H9 (cell line): Measurements from ENCODE around the gene AFF1. TPM values are rescaled to one million over a fixed set of nuclear protein-coding genes. Genes with fewer than 3 reads are reported as not detected.
A peak's percentile ranks its signal among the peaks of the same experiment; 100 is the strongest.

Experiments
- DNase-seq: peaks from one replicate; pipeline ENCODE4 v3.0.0-alpha.2; 2017
- H2AFZ ChIP-seq: one replicate; pipeline ENCODE4 v1.6.1; 2013; ENCODE audit warnings: mild to moderate bottlenecking, low read length, control low read depth, moderate library complexity
- H2AK5ac ChIP-seq: 2 replicates; pipeline ENCODE4 v1.6.1; 2013; ENCODE audit warnings: low read length, control low read depth, mixed read lengths; ENCODE audit not compliant: insufficient read length
- H2BK120ac ChIP-seq: one replicate; pipeline ENCODE4 v1.6.1; 2013; ENCODE audit warnings: low read depth, mild to moderate bottlenecking, low read length, control low read depth, inconsistent platforms; ENCODE audit not compliant: poor library complexity, severe bottlenecking
- H2BK12ac ChIP-seq: 2 replicates; pipeline ENCODE4 v1.6.1; 2013; ENCODE audit warnings: low read length, control low read depth, mixed read lengths, low read depth; ENCODE audit not compliant: insufficient read length
- H2BK15ac ChIP-seq: 2 replicates; pipeline ENCODE4 v1.6.1; 2013; ENCODE audit warnings: low read depth, low read length, control low read depth
- H2BK20ac ChIP-seq: one replicate; pipeline ENCODE4 v1.6.1; 2013; ENCODE audit warnings: low read depth, mild to moderate bottlenecking, low read length, control low read depth, inconsistent platforms; ENCODE audit not compliant: poor library complexity, severe bottlenecking
- H2BK5ac ChIP-seq: 2 replicates; pipeline ENCODE4 v1.6.1; 2013; ENCODE audit warnings: low read length, control low read depth, mixed read lengths; ENCODE audit not compliant: insufficient read length
- H3K14ac ChIP-seq: 2 replicates; pipeline ENCODE4 v1.6.1; 2013; ENCODE audit warnings: low read length, control low read depth; ENCODE audit not compliant: insufficient read depth
- H3K18ac ChIP-seq: 2 replicates; pipeline ENCODE4 v1.6.1; 2013; ENCODE audit warnings: low read depth, mild to moderate bottlenecking, mixed read lengths, low read length, control low read depth; ENCODE audit not compliant: insufficient read length
- H3K23ac ChIP-seq: 2 replicates; pipeline ENCODE4 v1.6.1; 2013; ENCODE audit warnings: low read length, control low read depth, mixed read lengths, low read depth; ENCODE audit not compliant: insufficient read length
- H3K23me2 ChIP-seq: 2 replicates; pipeline ENCODE4 v1.6.1; 2013; ENCODE audit warnings: low read depth, mild to moderate bottlenecking, mixed read lengths, low read length, control low read depth; ENCODE audit not compliant: insufficient read length, poor library complexity, severe bottlenecking
- H3K27ac ChIP-seq: 2 replicates; pipeline ENCODE4 v1.5.1; 2013; ENCODE audit warnings: low read length, control low read depth, mixed read lengths, low read depth; ENCODE audit not compliant: insufficient read length
- H3K27me3 ChIP-seq: 2 replicates; pipeline ENCODE4 v1.6.1; 2013; ENCODE audit warnings: low read length, control low read depth, inconsistent platforms; ENCODE audit not compliant: insufficient read depth
- H3K4ac ChIP-seq: 2 replicates; pipeline ENCODE4 v1.6.1; 2013; ENCODE audit warnings: low read depth, mild to moderate bottlenecking, control low read depth, inconsistent platforms, low read length, moderate library complexity
- H3K4me1 ChIP-seq: 2 replicates; pipeline ENCODE4 v1.6.1; 2013; ENCODE audit warnings: low read length, control low read depth, inconsistent platforms; ENCODE audit not compliant: insufficient read depth
- H3K4me2 ChIP-seq: 2 replicates; pipeline ENCODE4 v1.6.1; 2013; ENCODE audit warnings: low read length, control low read depth, mixed read lengths; ENCODE audit not compliant: insufficient read length, insufficient read depth
- H3K56ac ChIP-seq: 2 replicates; pipeline ENCODE4 v1.6.1; 2013; ENCODE audit warnings: low read depth, mild to moderate bottlenecking, mixed read lengths, low read length, control low read depth; ENCODE audit not compliant: insufficient read length
- H3K79me1 ChIP-seq: 2 replicates; pipeline ENCODE4 v1.6.1; 2013; ENCODE audit warnings: low read depth, mild to moderate bottlenecking, moderate library complexity, low read length, control low read depth, inconsistent platforms; ENCODE audit not compliant: insufficient read depth, poor library complexity, severe bottlenecking
- H3K79me2 ChIP-seq: 2 replicates; pipeline ENCODE4 v1.6.1; 2013; ENCODE audit warnings: low read length, control low read depth, inconsistent platforms; ENCODE audit not compliant: insufficient read depth
- H3K9ac ChIP-seq: 2 replicates; pipeline ENCODE4 v1.6.1; 2013; ENCODE audit warnings: low read length, control low read depth, mixed read lengths; ENCODE audit not compliant: insufficient read length; ENCODE audit errors: extremely low read depth
- H3K9me3 ChIP-seq: one replicate; pipeline ENCODE4 v1.6.1; 2013; ENCODE audit warnings: low read depth, low read length, inconsistent platforms; ENCODE audit not compliant: control insufficient read depth
- H3T11ph ChIP-seq: one replicate; pipeline ENCODE4 v1.6.1; 2013; ENCODE audit warnings: mild to moderate bottlenecking, low read length, control low read depth, inconsistent platforms
- H4K20me1 ChIP-seq: one replicate; pipeline ENCODE4 v1.6.1; 2013; ENCODE audit not compliant: control insufficient read depth, insufficient read length, insufficient read depth
- H4K5ac ChIP-seq: 2 replicates; pipeline ENCODE4 v1.6.1; 2013; ENCODE audit warnings: low read depth, mild to moderate bottlenecking, mixed read lengths, low read length, control low read depth; ENCODE audit not compliant: insufficient read length
- H4K8ac ChIP-seq: replicated peaks from 2 replicates; pipeline ENCODE4 v1.6.1; 2013; ENCODE audit warnings: low read length, control low read depth, mixed read lengths, low read depth; ENCODE audit not compliant: insufficient read length
- H4K91ac ChIP-seq: 2 replicates; pipeline ENCODE4 v1.6.1; 2013; ENCODE audit warnings: low read depth, mild to moderate bottlenecking, moderate library complexity, mixed read lengths, low read length, control low read depth; ENCODE audit not compliant: insufficient read length
- H3K27ac Mint-ChIP-seq, 3 experiments: 2 replicates in 2 of 3; 3 replicates in 1 of 3; pipeline ENCODE4 v1.8.0; 2020 to 2021; ENCODE audit warnings: mixed read lengths in 3 of 3, mild to moderate bottlenecking in 1 of 3, moderate library complexity in 1 of 3
- H3K27me3 Mint-ChIP-seq: 2 replicates; pipeline ENCODE4 v1.8.0; 2021; ENCODE audit warnings: low read depth, mild to moderate bottlenecking, moderate library complexity, mixed read lengths
- H3K36me3 Mint-ChIP-seq, 3 experiments: 2 replicates in 2 of 3; 3 replicates in 1 of 3; pipeline ENCODE4 v1.8.0; 2020 to 2021; ENCODE audit warnings: low read depth in 3 of 3, mixed read lengths in 3 of 3; ENCODE audit not compliant: insufficient read depth in 1 of 3
- H3K4me1 Mint-ChIP-seq, 2 experiments: 2 replicates each; pipeline ENCODE4 v1.8.0; 2020; ENCODE audit warnings: mixed read lengths in 2 of 2
- H3K4me3 Mint-ChIP-seq, 2 experiments: 2 replicates in 1 of 2; 3 replicates in 1 of 2; pipeline ENCODE4 v1.8.0; 2020 to 2021; ENCODE audit warnings: mild to moderate bottlenecking in 2 of 2, mixed read lengths in 2 of 2, moderate library complexity in 1 of 2
- H3K9me3 Mint-ChIP-seq, 2 experiments: 2 replicates in 1 of 2; 3 replicates in 1 of 2; pipeline ENCODE4 v1.8.0; 2020; ENCODE audit warnings: mild to moderate bottlenecking in 2 of 2, mixed read lengths in 2 of 2, moderate library complexity in 1 of 2
- CTCF ChIP-seq: fragments of 200-600 bp; sonication (generic); conservative IDR thresholded peaks from 3 replicates; pipeline ENCODE4 v1.8.0; 2021; ENCODE audit warnings: antibody characterized with exemption, mild to moderate bottlenecking
- WGBS: extraction: QIAGEN DNeasy Blood & Tissue Kit; methylation state at CpG from one replicate; pipeline ENCODE4 v1.1.7; 2013; ENCODE audit warnings: missing lambda C conversion rate, low lambda C conversion rate, mixed read lengths; ENCODE audit not compliant: insufficient read length; ENCODE audit errors: extremely low coverage; 5-methylcytosine and 5-hydroxymethylcytosine counted together
- total RNA-seq: library from RNA; stranded (reverse); gene quantifications from 2 replicates; pipeline ENCODE4 v1.2.1, GENCODE V29; 2021

Gene AFF1
- total RNA-seq, 1 experiment from 2014 or later: 74.5 TPM

DNA sequence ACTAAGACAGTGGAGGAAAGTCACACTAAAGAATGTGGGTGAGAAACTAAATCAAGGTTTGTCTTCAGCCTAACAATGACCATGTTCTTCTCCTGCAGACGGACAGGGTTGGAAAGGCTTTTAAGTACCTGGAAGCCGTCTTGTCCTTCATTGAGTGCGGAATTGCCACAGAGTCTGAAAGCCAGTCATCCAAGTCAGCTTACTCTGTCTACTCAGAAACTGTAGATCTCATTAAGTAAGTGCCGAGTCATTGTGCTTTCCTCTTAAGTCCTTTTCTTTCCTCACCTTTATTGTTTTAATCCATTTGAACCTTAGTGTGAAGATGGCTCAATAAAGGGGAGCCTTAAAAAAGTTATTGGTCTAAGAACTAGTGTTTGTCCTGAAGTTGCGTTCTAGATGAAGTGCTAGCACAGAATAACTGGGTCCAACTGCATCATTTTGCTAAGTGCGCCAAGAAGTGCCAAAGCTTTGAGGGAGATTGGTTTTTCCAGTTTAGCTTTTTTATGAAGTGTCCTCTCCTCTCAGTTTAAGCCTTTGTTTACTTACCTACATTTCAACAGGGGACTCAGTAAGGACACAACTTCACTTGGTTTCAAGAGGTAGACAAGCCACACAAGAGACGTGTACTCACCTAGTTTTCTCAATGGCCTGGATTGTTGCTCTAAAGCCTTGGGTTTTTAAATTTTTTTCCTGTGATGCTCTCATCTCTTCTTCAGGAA is 196.3 kb downstream of the AFF1 start:
- no peak overlapping the region for H2BK12ac ChIP-seq
- H3K9me3 Mint-ChIP-seq: no peaks in the 10 kb centered on the region
- H3K27me3 Mint-ChIP-seq: no peaks in the 10 kb centered on the region
- no peaks in the 10 kb centered on the region for H4K20me1 ChIP-seq
- no peak overlapping the region for H3K23ac ChIP-seq
- no peak overlapping the region for H4K5ac ChIP-seq
- no peak overlapping the region for H3K4me2 ChIP-seq
- peak overlapping the region in 2 of 3 experiments; percentile 65 to 95; a peak in 4 of 7 replicates for H3K27ac Mint-ChIP-seq
- H3K9me3 ChIP-seq: no peaks in the 10 kb centered on the region
- no peak overlapping the region for H3K9ac ChIP-seq
- no peaks in the 10 kb centered on the region for H3K4me1 ChIP-seq
- no peak for TF ChIP-seq CTCF
- no peaks in the 10 kb centered on the region for H3K23me2 ChIP-seq
- no peak overlapping the region for H4K8ac ChIP-seq
- peaks cover 41 to 88% (median 70%) of the 10 kb centered on the region in 3 experiments; a peak in 6 of 7 replicates for H3K36me3 Mint-ChIP-seq
- H2BK20ac ChIP-seq: no peak overlapping the region
- no peak overlapping the region for H4K91ac ChIP-seq
- no peaks in the 10 kb centered on the region for H3K4me1 Mint-ChIP-seq
- no peak overlapping the region for H3K18ac ChIP-seq
- H2AK5ac ChIP-seq: no peak overlapping the region
- H3T11ph ChIP-seq: no peak overlapping the region
- H3K79me2 ChIP-seq: no peaks in the 10 kb centered on the region
- no peak overlapping the region for H3K4me3 Mint-ChIP-seq
- no peak overlapping the region for H3K4ac ChIP-seq
- H3K14ac ChIP-seq: no peak overlapping the region
- H2AFZ ChIP-seq: no peak overlapping the region
- no peak overlapping the region for H2BK120ac ChIP-seq
- no CpG with 5 or more reads among the region's 7 CpGs for WGBS
- H2BK5ac ChIP-seq: no peak overlapping the region
- no peak overlapping the region for H3K56ac ChIP-seq
- no peak for DNase-seq
- no peak overlapping the region for H3K27ac ChIP-seq
- H3K79me1 ChIP-seq: no peaks in the 10 kb centered on the region
- no peaks in the 10 kb centered on the region for H3K27me3 ChIP-seq
- no peak overlapping the region for H2BK15ac ChIP-seq
